ENCODE results near the gene ERCC6L. TPM values are rescaled to one million over a fixed set of nuclear protein-coding genes. Genes with fewer than 3 reads are reported as not detected.

The ERCC6L gene
- total RNA-seq, 2 donors from 2014 or later = 0.59 to 0.85 TPM

- H3K36me3 ChIP-seq = no peaks in the 10 kb centered on the region
- TF ChIP-seq POLR2AphosphoS5 (IDR thresholded peaks at IDR 0.05) (no peak), POLR2A (IDR thresholded peaks at IDR 0.05) (no peak)
- TF ChIP-seq, protein P1, sequence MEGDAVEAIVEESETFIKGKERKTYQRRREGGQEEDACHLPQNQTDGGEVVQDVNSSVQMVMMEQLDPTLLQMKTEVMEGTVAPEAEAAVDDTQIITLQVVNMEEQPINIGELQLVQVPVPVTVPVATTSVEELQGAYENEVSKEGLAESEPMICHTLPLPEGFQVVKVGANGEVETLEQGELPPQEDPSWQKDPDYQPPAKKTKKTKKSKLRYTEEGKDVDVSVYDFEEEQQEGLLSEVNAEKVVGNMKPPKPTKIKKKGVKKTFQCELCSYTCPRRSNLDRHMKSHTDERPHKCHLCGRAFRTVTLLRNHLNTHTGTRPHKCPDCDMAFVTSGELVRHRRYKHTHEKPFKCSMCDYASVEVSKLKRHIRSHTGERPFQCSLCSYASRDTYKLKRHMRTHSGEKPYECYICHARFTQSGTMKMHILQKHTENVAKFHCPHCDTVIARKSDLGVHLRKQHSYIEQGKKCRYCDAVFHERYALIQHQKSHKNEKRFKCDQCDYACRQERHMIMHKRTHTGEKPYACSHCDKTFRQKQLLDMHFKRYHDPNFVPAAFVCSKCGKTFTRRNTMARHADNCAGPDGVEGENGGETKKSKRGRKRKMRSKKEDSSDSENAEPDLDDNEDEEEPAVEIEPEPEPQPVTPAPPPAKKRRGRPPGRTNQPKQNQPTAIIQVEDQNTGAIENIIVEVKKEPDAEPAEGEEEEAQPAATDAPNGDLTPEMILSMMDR (IDR thresholded peaks at IDR 0.05) = no peak
- H3K27me3 ChIP-seq (replicated peaks; ENCODE audit: insufficient read depth) = no peaks in the 10 kb centered on the region
- no peak overlapping the region for H3K27ac ChIP-seq
- H3K4me3 ChIP-seq = no peak overlapping the region
- intact Hi-C loops (cut with DNase I) = no loop called here
- WGBS = 90% methylated on average over 3 of the region's 6 CpGs
- no peaks in the 10 kb centered on the region for H3K9me3 ChIP-seq
- DNase-seq (ENCODE audit: low spot score) = no peak
- no peaks in the 10 kb centered on the region for H3K4me1 ChIP-seq (replicated peaks)
Measured at GRCh38 chrX:72273718-72274117, 34.9 kb upstream of the ERCC6L start.

DNA sequence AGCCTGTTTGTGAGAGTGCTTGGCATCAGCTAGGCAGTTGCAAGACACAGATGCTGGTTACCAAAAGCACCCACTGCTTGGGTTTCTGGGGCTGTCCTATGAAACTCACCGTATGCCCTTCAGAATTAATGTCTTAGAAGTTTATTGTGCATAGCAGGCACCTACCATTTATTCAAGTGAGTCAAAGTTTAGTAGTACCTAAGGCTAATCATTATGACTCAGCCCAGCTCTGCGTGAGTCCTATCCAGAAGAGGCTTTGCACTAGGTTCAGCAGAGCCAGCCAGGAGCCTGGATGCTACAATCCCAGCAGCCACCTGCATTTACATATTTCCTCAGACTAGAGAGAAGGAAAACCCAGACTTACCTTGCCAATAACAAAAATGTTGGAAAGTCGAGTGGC, 34.0 kb upstream of the ERCC6L start:
- Histone ChIP-seq H3K9me3 (no peaks in the 10 kb centered on the region), H3K4me3 (no peak overlapping the region), H3K4me1 (replicated peaks) (no peaks in the 10 kb centered on the region), H3K27ac (no peak overlapping the region), H3K36me3 (no peaks in the 10 kb centered on the region), H3K27me3 (replicated peaks; ENCODE audit: insufficient read depth) (no peaks in the 10 kb centered on the region)
- intact Hi-C loops (cut with DNase I) = no loop called here
- no peak for DNase-seq (ENCODE audit: low spot score)
- TF ChIP-seq, protein P1 (IDR thresholded peaks at IDR 0.05) = no peak
- TF ChIP-seq POLR2AphosphoS5 (IDR thresholded peaks at IDR 0.05) = no peak
- TF ChIP-seq POLR2A (IDR thresholded peaks at IDR 0.05) = no peak
- WGBS = 64% methylated on average over 3 of the region's 3 CpGs

DNA sequence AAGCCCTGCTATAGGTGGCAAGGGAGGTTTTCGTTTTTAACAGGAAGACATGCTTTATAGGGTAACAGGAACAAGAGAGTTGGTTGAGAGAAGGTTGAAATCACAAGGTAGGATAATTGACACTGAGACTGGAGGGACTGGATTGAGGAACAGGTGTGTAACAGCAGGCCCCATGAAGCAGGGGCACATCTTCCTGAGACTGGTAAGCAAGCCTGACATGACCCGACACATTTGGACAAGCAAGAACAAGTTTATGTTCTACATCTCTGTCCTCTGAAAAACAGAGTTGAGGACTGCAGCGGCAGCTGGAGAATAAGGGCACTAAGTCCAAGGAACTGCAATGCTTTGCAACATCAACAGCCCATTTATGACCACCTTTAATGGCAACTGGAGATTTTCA, 33.0 kb upstream of the ERCC6L start:
- Histone ChIP-seq H3K4me3 (no peak overlapping the region), H3K36me3 (no peaks in the 10 kb centered on the region), H3K9me3 (no peaks in the 10 kb centered on the region), H3K27ac (no peak overlapping the region), H3K4me1 (replicated peaks) (no peaks in the 10 kb centered on the region), H3K27me3 (replicated peaks; ENCODE audit: insufficient read depth) (no peaks in the 10 kb centered on the region)
- DNase-seq (ENCODE audit: low spot score) = peak; percentile 30
- WGBS = 39% methylated on average over 3 of the region's 3 CpGs
- TF ChIP-seq, protein P1 (IDR thresholded peaks at IDR 0.05) = no peak
- TF ChIP-seq POLR2A (IDR thresholded peaks at IDR 0.05) = no peak
- no peak for TF ChIP-seq POLR2AphosphoS5 (IDR thresholded peaks at IDR 0.05)
- intact Hi-C loops (cut with DNase I) = no loop called here

DNA sequence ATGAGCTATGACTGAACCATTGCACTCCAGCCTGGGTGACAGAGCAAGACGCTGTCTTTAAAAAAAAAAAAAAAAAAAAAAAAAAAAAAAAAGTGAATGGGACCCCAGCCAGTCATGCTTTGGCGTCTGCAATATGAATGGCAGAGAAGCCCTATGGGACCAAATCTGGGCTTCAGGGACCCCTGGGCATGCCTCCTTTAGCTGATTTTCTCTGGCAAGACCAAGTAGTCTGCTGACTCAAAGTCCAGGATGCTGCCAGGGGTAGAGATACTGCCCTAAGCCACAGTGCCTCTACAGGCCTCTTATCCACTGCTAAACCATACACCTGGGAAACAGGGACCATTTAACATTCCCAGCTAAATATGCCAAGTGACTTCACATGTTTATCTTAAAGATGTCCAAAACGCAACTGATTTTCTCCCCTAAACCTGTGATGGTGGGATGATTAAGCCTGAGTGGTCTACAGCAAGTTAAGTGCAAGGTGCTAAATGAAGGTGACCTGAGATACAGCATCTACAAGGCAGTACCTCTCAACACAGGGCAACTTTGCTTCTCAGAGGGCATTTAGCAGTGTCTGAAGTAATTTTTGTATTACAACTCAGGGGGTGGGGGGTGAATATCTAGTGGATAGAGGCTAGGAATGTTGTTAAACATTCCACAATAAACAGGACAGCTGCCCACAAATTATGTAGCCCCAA, 32.4 kb upstream of the ERCC6L start:
- Histone ChIP-seq H3K27me3 (replicated peaks; ENCODE audit: insufficient read depth) (no peaks in the 10 kb centered on the region), H3K9me3 (no peaks in the 10 kb centered on the region), H3K4me3 (no peak overlapping the region), H3K27ac (no peak overlapping the region), H3K4me1 (replicated peaks) (no peaks in the 10 kb centered on the region), H3K36me3 (no peaks in the 10 kb centered on the region)
- no peak for DNase-seq (ENCODE audit: low spot score)
- TF ChIP-seq, protein P1 (IDR thresholded peaks at IDR 0.05) = no peak
- no peak for TF ChIP-seq POLR2AphosphoS5 (IDR thresholded peaks at IDR 0.05)
- no peak for TF ChIP-seq POLR2A (IDR thresholded peaks at IDR 0.05)
- intact Hi-C loops (cut with DNase I) = no loop called here
- WGBS = 50% methylated on average over 3 of the region's 3 CpGs

- no peaks in the 10 kb centered on the region for H3K9me3 ChIP-seq
- TF ChIP-seq POLR2AphosphoS5 (IDR thresholded peaks at IDR 0.05) = no peak
- TF ChIP-seq, protein P1 (IDR thresholded peaks at IDR 0.05) = no peak
- TF ChIP-seq POLR2A (IDR thresholded peaks at IDR 0.05) = no peak
- intact Hi-C loops (cut with DNase I) = no loop called here
- DNase-seq (ENCODE audit: low spot score) = no peak
- no peak overlapping the region for H3K27ac ChIP-seq
- H3K4me1 ChIP-seq (replicated peaks) = no peaks in the 10 kb centered on the region
- no peaks in the 10 kb centered on the region for H3K36me3 ChIP-seq
- 82% methylated on average over 3 of the region's 5 CpGs for WGBS
- no peaks in the 10 kb centered on the region for H3K27me3 ChIP-seq (replicated peaks; ENCODE audit: insufficient read depth)
- H3K4me3 ChIP-seq = no peak overlapping the region
Measured at GRCh38 chrX:72270316-72270866, 31.6 kb upstream of the ERCC6L start.
